ENCODE results near the gene SLC25A41.
A peak's percentile ranks its signal among the peaks of the same experiment; 100 is the strongest.

The SLC25A41 gene

GRCh38 chr19:6459262-6460098 lies 25.9 kb upstream of the SLC25A41 start, which contains the start of gene SLC25A23:
Gene SLC25A23 (minus strand): TSS chr19:6459792. CDS start chr19:6459628, 164 bp downstream.
- WGBS, 2 experiments (ENCODE audit: insufficient coverage in 2 of 2): 0% methylated on average over 30 to 38 of the region's 70 CpGs
- peaks cover 8% of the 10 kb centered on the region for H3K4me1 ChIP-seq (ENCODE audit: control insufficient read depth, insufficient read depth, low read length, poor library complexity, severe bottlenecking)
- peak within 1 kb of the TSS; percentile 63 for H3K4me3 ChIP-seq (ENCODE audit: extremely low read depth, insufficient read depth, low read length, poor library complexity, severe bottlenecking)
- H3K36me3 ChIP-seq (ENCODE audit: control insufficient read depth, insufficient read depth, low read length): peaks cover 22% of the 10 kb centered on the region
- H3K27ac ChIP-seq (ENCODE audit: low read depth, low read length, severe bottlenecking): peak within 1 kb of the TSS; percentile 41
- peaks cover 10% of the 10 kb centered on the region for H3K9me3 ChIP-seq (ENCODE audit: control insufficient read depth, low read length)

- Histone ChIP-seq H3K9me3 (ENCODE audit: control insufficient read depth, low read length) (peaks cover 17% of the 10 kb centered on the region), H3K27ac (ENCODE audit: low read depth, low read length, severe bottlenecking) (no peak overlapping the region), H3K36me3 (ENCODE audit: control insufficient read depth, insufficient read depth, low read length) (peaks cover 29% of the 10 kb centered on the region), H3K4me3 (ENCODE audit: extremely low read depth, insufficient read depth, low read length, poor library complexity, severe bottlenecking) (peak overlapping the region; percentile 63), H3K4me1 (ENCODE audit: control insufficient read depth, insufficient read depth, low read length, poor library complexity, severe bottlenecking) (peaks cover 8% of the 10 kb centered on the region)
- 47 to 50% methylated on average over 12 to 14 of the region's 16 CpGs for WGBS, 2 experiments (ENCODE audit: insufficient coverage in 2 of 2)
These were observed 25.2 kb upstream of the SLC25A41 start for GRCh38 chr19:6458695-6459261.

- peak overlapping the region; percentile 63 for H3K4me3 ChIP-seq (ENCODE audit: extremely low read depth, insufficient read depth, low read length, poor library complexity, severe bottlenecking)
- no peak overlapping the region for H3K27ac ChIP-seq (ENCODE audit: low read depth, low read length, severe bottlenecking)
- 82 to 84% methylated on average over 11 to 14 of the region's 17 CpGs for WGBS, 2 experiments (ENCODE audit: insufficient coverage in 2 of 2)
- peaks cover 35% of the 10 kb centered on the region for H3K36me3 ChIP-seq (ENCODE audit: control insufficient read depth, insufficient read depth, low read length)
- peaks cover 20% of the 10 kb centered on the region for H3K9me3 ChIP-seq (ENCODE audit: control insufficient read depth, low read length)
- H3K4me1 ChIP-seq (ENCODE audit: control insufficient read depth, insufficient read depth, low read length, poor library complexity, severe bottlenecking): peaks cover 8% of the 10 kb centered on the region
These were observed 24.6 kb upstream of the SLC25A41 start for GRCh38 chr19:6457958-6458694.

- Histone ChIP-seq H3K27ac (ENCODE audit: low read depth, low read length, severe bottlenecking) (no peak overlapping the region), H3K9me3 (ENCODE audit: control insufficient read depth, low read length) (peaks cover 20% of the 10 kb centered on the region), H3K4me1 (ENCODE audit: control insufficient read depth, insufficient read depth, low read length, poor library complexity, severe bottlenecking) (peaks cover 8% of the 10 kb centered on the region), H3K4me3 (ENCODE audit: extremely low read depth, insufficient read depth, low read length, poor library complexity, severe bottlenecking) (no peak overlapping the region), H3K36me3 (ENCODE audit: control insufficient read depth, insufficient read depth, low read length) (peaks cover 48% of the 10 kb centered on the region)
- WGBS, 2 experiments (ENCODE audit: insufficient coverage in 2 of 2): 94 to 99% methylated on average over 12 to 15 of the region's 15 CpGs
These were observed 22.4 kb upstream of the SLC25A41 start for GRCh38 chr19:6455924-6456323.

- Histone ChIP-seq H3K4me1 (ENCODE audit: control insufficient read depth, insufficient read depth, low read length, poor library complexity, severe bottlenecking) (peaks cover 8% of the 10 kb centered on the region), H3K36me3 (ENCODE audit: control insufficient read depth, insufficient read depth, low read length) (peaks cover 48% of the 10 kb centered on the region), H3K9me3 (ENCODE audit: control insufficient read depth, low read length) (peaks cover 20% of the 10 kb centered on the region), H3K27ac (ENCODE audit: low read depth, low read length, severe bottlenecking) (no peak overlapping the region), H3K4me3 (ENCODE audit: extremely low read depth, insufficient read depth, low read length, poor library complexity, severe bottlenecking) (no peak overlapping the region)
- WGBS, 2 experiments (ENCODE audit: insufficient coverage in 2 of 2): 94 to 97% methylated on average over 10 of the region's 11 CpGs
These were observed 20.5 kb upstream of the SLC25A41 start for GRCh38 chr19:6453951-6454565.

GRCh38 chr19:6452899-6453298 lies 19.3 kb upstream of the SLC25A41 start:
- peaks cover 3% of the 10 kb centered on the region for H3K4me1 ChIP-seq (ENCODE audit: control insufficient read depth, insufficient read depth, low read length, poor library complexity, severe bottlenecking)
- H3K36me3 ChIP-seq (ENCODE audit: control insufficient read depth, insufficient read depth, low read length): peaks cover 48% of the 10 kb centered on the region
- H3K4me3 ChIP-seq (ENCODE audit: extremely low read depth, insufficient read depth, low read length, poor library complexity, severe bottlenecking): no peak overlapping the region
- peaks cover 20% of the 10 kb centered on the region for H3K9me3 ChIP-seq (ENCODE audit: control insufficient read depth, low read length)
- H3K27ac ChIP-seq (ENCODE audit: low read depth, low read length, severe bottlenecking): no peak overlapping the region
- WGBS, 2 experiments (ENCODE audit: insufficient coverage in 2 of 2): no CpG with 5 or more reads among the region's 2 CpGs

- H3K4me1 ChIP-seq (ENCODE audit: control insufficient read depth, insufficient read depth, low read length, poor library complexity, severe bottlenecking): no peaks in the 10 kb centered on the region
- H3K4me3 ChIP-seq (ENCODE audit: extremely low read depth, insufficient read depth, low read length, poor library complexity, severe bottlenecking): no peak overlapping the region
- 96 to 98% methylated on average over 17 to 18 of the region's 19 CpGs for WGBS, 2 experiments (ENCODE audit: insufficient coverage in 2 of 2)
- peaks cover 20% of the 10 kb centered on the region for H3K9me3 ChIP-seq (ENCODE audit: control insufficient read depth, low read length)
- H3K27ac ChIP-seq (ENCODE audit: low read depth, low read length, severe bottlenecking): no peak overlapping the region
- peaks cover 48% of the 10 kb centered on the region for H3K36me3 ChIP-seq (ENCODE audit: control insufficient read depth, insufficient read depth, low read length)
These were observed 18.7 kb upstream of the SLC25A41 start for GRCh38 chr19:6452223-6452614.

- H3K27ac ChIP-seq (ENCODE audit: low read depth, low read length, severe bottlenecking): no peak overlapping the region
- peaks cover 50% of the 10 kb centered on the region for H3K36me3 ChIP-seq (ENCODE audit: control insufficient read depth, insufficient read depth, low read length)
- no peak overlapping the region for H3K4me3 ChIP-seq (ENCODE audit: extremely low read depth, insufficient read depth, low read length, poor library complexity, severe bottlenecking)
- H3K9me3 ChIP-seq (ENCODE audit: control insufficient read depth, low read length): peaks cover 20% of the 10 kb centered on the region
- WGBS, 2 experiments (ENCODE audit: insufficient coverage in 2 of 2): 93 to 96% methylated on average over 3 to 4 of the region's 7 CpGs
- H3K4me1 ChIP-seq (ENCODE audit: control insufficient read depth, insufficient read depth, low read length, poor library complexity, severe bottlenecking): no peaks in the 10 kb centered on the region
These were observed 18.1 kb upstream of the SLC25A41 start for GRCh38 chr19:6451583-6452222.

- Histone ChIP-seq H3K36me3 (ENCODE audit: control insufficient read depth, insufficient read depth, low read length) (peaks cover 41% of the 10 kb centered on the region), H3K4me1 (ENCODE audit: control insufficient read depth, insufficient read depth, low read length, poor library complexity, severe bottlenecking) (no peaks in the 10 kb centered on the region), H3K4me3 (ENCODE audit: extremely low read depth, insufficient read depth, low read length, poor library complexity, severe bottlenecking) (no peak overlapping the region), H3K27ac (ENCODE audit: low read depth, low read length, severe bottlenecking) (no peak overlapping the region), H3K9me3 (ENCODE audit: control insufficient read depth, low read length) (peaks cover 17% of the 10 kb centered on the region)
- WGBS, 2 experiments (ENCODE audit: insufficient coverage in 2 of 2): 91 to 100% methylated on average over 3 of the region's 5 CpGs
These were observed 16.6 kb upstream of the SLC25A41 start for GRCh38 chr19:6450166-6450565.

- H3K36me3 ChIP-seq (ENCODE audit: control insufficient read depth, insufficient read depth, low read length): peaks cover 20% of the 10 kb centered on the region
- no peaks in the 10 kb centered on the region for H3K4me1 ChIP-seq (ENCODE audit: control insufficient read depth, insufficient read depth, low read length, poor library complexity, severe bottlenecking)
- H3K9me3 ChIP-seq (ENCODE audit: control insufficient read depth, low read length): no peaks in the 10 kb centered on the region
- no peak overlapping the region for H3K27ac ChIP-seq (ENCODE audit: low read depth, low read length, severe bottlenecking)
- WGBS, 2 experiments (ENCODE audit: insufficient coverage in 2 of 2): 100% methylated on average over 1 to 2 of the region's 3 CpGs
- no peak overlapping the region for H3K4me3 ChIP-seq (ENCODE audit: extremely low read depth, insufficient read depth, low read length, poor library complexity, severe bottlenecking)
These were observed 14.5 kb upstream of the SLC25A41 start for GRCh38 chr19:6448045-6448444.

Data from mesodermal cell (in vitro differentiated cells).